ENCODE results near the gene ZNF385B. TPM values are rescaled to one million over a fixed set of nuclear protein-coding genes. Genes with fewer than 3 reads are reported as not detected.

ZNF385B gene
- total RNA-seq, 1 donor from 2014 or later = not detected

GRCh38 chr2:179454443-179455171 lies 406.8 kb downstream of the ZNF385B start:
- ATAC-seq (ENCODE audit: low read depth) (no peak), DNase-seq (no peak)
- Mint-ChIP-seq H3K9me3 (peaks cover 2% of the 10 kb centered on the region), H3K4me3 (no peak overlapping the region), H3K4me1 (no peaks in the 10 kb centered on the region), H3K36me3 (ENCODE audit: low read depth) (no peaks in the 10 kb centered on the region), H3K27me3 (peaks cover 2% of the 10 kb centered on the region), H3K27ac (no peak overlapping the region)
- ChIA-PET POLR2A (no interaction called here), CTCF (no interaction called here)
- intact Hi-C loops (cut with micrococcal nuclease) = no loop called here
- TF ChIP-seq CTCF (IDR thresholded peaks at IDR 0.05) = no peak

GRCh38 chr2:179449010-179449409 lies 412.4 kb downstream of the ZNF385B start:
- H3K4me3 Mint-ChIP-seq = no peak overlapping the region
- peaks cover 3% of the 10 kb centered on the region for H3K9me3 Mint-ChIP-seq
- peak; percentile 31 for ATAC-seq (ENCODE audit: low read depth)
- intact Hi-C loops (cut with micrococcal nuclease) = no loop called here
- CTCF ChIA-PET = no interaction called here
- peaks cover 14% of the 10 kb centered on the region for H3K27me3 Mint-ChIP-seq
- no peaks in the 10 kb centered on the region for H3K36me3 Mint-ChIP-seq (ENCODE audit: low read depth)
- no peak for DNase-seq
- no peak for TF ChIP-seq CTCF (IDR thresholded peaks at IDR 0.05)
- POLR2A ChIA-PET = no interaction called here
- H3K27ac Mint-ChIP-seq = no peak overlapping the region
- peaks cover 3% of the 10 kb centered on the region for H3K4me1 Mint-ChIP-seq

- Mint-ChIP-seq H3K9me3 (peaks cover 3% of the 10 kb centered on the region), H3K4me1 (peaks cover 3% of the 10 kb centered on the region), H3K4me3 (no peak overlapping the region), H3K36me3 (ENCODE audit: low read depth) (no peaks in the 10 kb centered on the region), H3K27me3 (peaks cover 21% of the 10 kb centered on the region), H3K27ac (no peak overlapping the region)
- TF ChIP-seq CTCF (IDR thresholded peaks at IDR 0.05) = no peak
- ATAC-seq (ENCODE audit: low read depth) (no peak), DNase-seq (no peak)
- ChIA-PET CTCF (interaction anchor here (1.0 to 1.6 kb wide), 2 partner anchors 226 to 229 kb away, joined by 3 to 6 read pairs; no protein-coding TSS in a partner anchor), POLR2A (interaction anchor here (0.7 kb wide), 1 partner anchor 210 kb away, joined by 5 read pairs; no protein-coding TSS in a partner anchor)
- intact Hi-C loops (cut with micrococcal nuclease) = no loop called here
These were observed 413.5 kb downstream of the ZNF385B start for GRCh38 chr2:179447839-179448447.

- ChIA-PET POLR2A (no interaction called here), CTCF (interaction anchor here (1.0 to 1.6 kb wide), 2 partner anchors 225 to 229 kb away, joined by 3 to 6 read pairs; no protein-coding TSS in a partner anchor)
- intact Hi-C loops (cut with micrococcal nuclease) = no loop called here
These were observed 414.0 kb downstream of the ZNF385B start for GRCh38 chr2:179447421-179447820.

More at GRCh38 chr2:179447421-179447820, 414.0 kb downstream of the ZNF385B start:
- H3K27me3 Mint-ChIP-seq = peaks cover 24% of the 10 kb centered on the region
- TF ChIP-seq CTCF (IDR thresholded peaks at IDR 0.05) = no peak
- H3K4me1 Mint-ChIP-seq = peaks cover 3% of the 10 kb centered on the region
- H3K9me3 Mint-ChIP-seq = peaks cover 3% of the 10 kb centered on the region
- ATAC-seq (ENCODE audit: low read depth) = no peak
- no peaks in the 10 kb centered on the region for H3K36me3 Mint-ChIP-seq (ENCODE audit: low read depth)
- H3K4me3 Mint-ChIP-seq = no peak overlapping the region
- no peak overlapping the region for H3K27ac Mint-ChIP-seq
- DNase-seq = no peak
